RWPE2 (cell line): ENCODE results near the gene SETD2.

Experiments used
- ATAC-seq: fragments of 200-7000 bp; cut with Tn5 transposase; 3 replicates; pipeline ENCODE4 v1.9.1; 2021; ENCODE audit warnings: low read depth
- DNase-seq: peaks from one replicate; pipeline ENCODE4 v3.0.0-alpha.2; 2020; ENCODE audit warnings: low spot score
- H3K27ac ChIP-seq: fragments of 450-650 bp; 2 replicates; pipeline ENCODE4 v1.5.1; 2017; ENCODE audit warnings: mild to moderate bottlenecking; ENCODE audit not compliant: poor library complexity, severe bottlenecking
- H3K27me3 ChIP-seq: fragments of 250-450 bp; sonication (Bioruptor Pico); 2 replicates; pipeline ENCODE4 v1.5.1; 2021; ENCODE audit warnings: mild to moderate bottlenecking, moderate library complexity; ENCODE audit not compliant: insufficient read depth, poor library complexity, severe bottlenecking
- H3K36me3 ChIP-seq: fragments of 250-450 bp; sonication (Bioruptor Pico); 2 replicates; pipeline ENCODE4 v1.5.1; 2020; ENCODE audit warnings: low read depth, mild to moderate bottlenecking, moderate library complexity
- H3K4me1 ChIP-seq: fragments of 250-450 bp; sonication (Bioruptor Pico); 2 replicates; pipeline ENCODE4 v1.5.1; 2021; ENCODE audit warnings: mild to moderate bottlenecking, moderate library complexity; ENCODE audit not compliant: insufficient read depth, poor library complexity, severe bottlenecking
- H3K4me3 ChIP-seq: fragments of 250-450 bp; sonication (Bioruptor Pico); 2 replicates; pipeline ENCODE4 v1.5.1; 2021; ENCODE audit warnings: mild to moderate bottlenecking, moderate library complexity; ENCODE audit not compliant: severe bottlenecking
- H3K9me3 ChIP-seq: fragments of 250-450 bp; sonication (Bioruptor Pico); 2 replicates; pipeline ENCODE4 v1.5.1; 2021; ENCODE audit warnings: mild to moderate bottlenecking, moderate library complexity; ENCODE audit not compliant: severe bottlenecking
- TF ChIP-seq, protein P1 (sequence below): fragments of 450-650 bp; IDR thresholded peaks from one replicate; pipeline ENCODE4 v1.5.1; 2017; ENCODE audit warnings: mild to moderate bottlenecking, moderate library complexity; ENCODE audit not compliant: poor library complexity, severe bottlenecking

Gene SETD2

DNA sequence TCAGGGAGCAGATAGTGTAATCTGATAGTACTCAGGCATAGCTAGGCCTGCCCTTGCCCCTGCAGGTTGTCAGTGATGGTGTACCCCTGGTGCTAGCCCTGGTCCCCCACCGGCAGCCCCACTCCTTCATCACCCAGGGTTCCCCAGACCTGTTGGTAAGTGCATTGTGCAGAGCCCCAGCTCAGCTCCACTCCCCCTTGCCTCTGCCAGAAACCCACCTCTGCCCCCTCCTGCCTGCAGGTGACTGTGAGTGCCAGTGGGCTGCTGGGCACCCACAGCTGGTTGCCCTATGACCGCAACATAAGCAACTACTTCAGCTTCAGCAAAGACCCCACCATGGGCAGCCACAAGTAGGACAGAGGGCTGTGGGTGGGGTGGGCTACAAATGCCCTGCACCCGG, 156.9 kb downstream of the SETD2 start:
- TF ChIP-seq, protein P1, sequence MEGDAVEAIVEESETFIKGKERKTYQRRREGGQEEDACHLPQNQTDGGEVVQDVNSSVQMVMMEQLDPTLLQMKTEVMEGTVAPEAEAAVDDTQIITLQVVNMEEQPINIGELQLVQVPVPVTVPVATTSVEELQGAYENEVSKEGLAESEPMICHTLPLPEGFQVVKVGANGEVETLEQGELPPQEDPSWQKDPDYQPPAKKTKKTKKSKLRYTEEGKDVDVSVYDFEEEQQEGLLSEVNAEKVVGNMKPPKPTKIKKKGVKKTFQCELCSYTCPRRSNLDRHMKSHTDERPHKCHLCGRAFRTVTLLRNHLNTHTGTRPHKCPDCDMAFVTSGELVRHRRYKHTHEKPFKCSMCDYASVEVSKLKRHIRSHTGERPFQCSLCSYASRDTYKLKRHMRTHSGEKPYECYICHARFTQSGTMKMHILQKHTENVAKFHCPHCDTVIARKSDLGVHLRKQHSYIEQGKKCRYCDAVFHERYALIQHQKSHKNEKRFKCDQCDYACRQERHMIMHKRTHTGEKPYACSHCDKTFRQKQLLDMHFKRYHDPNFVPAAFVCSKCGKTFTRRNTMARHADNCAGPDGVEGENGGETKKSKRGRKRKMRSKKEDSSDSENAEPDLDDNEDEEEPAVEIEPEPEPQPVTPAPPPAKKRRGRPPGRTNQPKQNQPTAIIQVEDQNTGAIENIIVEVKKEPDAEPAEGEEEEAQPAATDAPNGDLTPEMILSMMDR: no peak
- Histone ChIP-seq H3K36me3 (peaks cover 57% of the 10 kb centered on the region), H3K4me3 (no peak overlapping the region), H3K4me1 (no peaks in the 10 kb centered on the region), H3K27me3 (no peaks in the 10 kb centered on the region), H3K27ac (no peak overlapping the region), H3K9me3 (no peaks in the 10 kb centered on the region)
- no peak for ATAC-seq
- DNase-seq: peak; percentile 45

DNA sequence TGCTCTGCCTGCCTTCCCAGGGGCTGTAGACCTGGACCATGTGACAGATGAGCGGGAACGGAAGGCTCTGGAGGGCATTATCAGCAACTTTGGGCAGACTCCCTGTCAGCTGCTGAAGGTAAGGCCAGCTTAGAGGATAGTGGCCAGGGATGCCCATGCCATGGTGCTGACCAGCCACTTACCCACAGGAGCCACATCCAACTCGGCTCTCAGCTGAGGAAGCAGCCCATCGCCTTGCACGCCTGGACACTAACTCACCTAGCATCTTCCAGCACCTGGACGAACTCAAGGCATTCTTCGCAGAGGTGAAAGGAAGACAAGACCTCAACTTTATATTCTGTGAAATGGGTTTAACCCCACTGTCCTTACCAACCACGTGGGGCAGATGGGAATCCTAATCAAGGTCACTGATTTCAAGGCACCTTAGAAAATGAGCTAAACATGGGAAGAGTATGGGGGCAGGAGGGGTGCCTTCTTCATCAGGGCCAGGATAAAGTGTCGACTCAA, 157.7 kb downstream of the SETD2 start:
- ATAC-seq (no peak), DNase-seq (peak; percentile 37)
- peaks cover 65% of the 10 kb centered on the region for H3K36me3 ChIP-seq
- TF ChIP-seq, protein P1: no peak
- H3K27me3 ChIP-seq: no peaks in the 10 kb centered on the region
- no peak overlapping the region for H3K4me3 ChIP-seq
- no peaks in the 10 kb centered on the region for H3K9me3 ChIP-seq
- H3K27ac ChIP-seq: no peak overlapping the region
- no peaks in the 10 kb centered on the region for H3K4me1 ChIP-seq

DNA sequence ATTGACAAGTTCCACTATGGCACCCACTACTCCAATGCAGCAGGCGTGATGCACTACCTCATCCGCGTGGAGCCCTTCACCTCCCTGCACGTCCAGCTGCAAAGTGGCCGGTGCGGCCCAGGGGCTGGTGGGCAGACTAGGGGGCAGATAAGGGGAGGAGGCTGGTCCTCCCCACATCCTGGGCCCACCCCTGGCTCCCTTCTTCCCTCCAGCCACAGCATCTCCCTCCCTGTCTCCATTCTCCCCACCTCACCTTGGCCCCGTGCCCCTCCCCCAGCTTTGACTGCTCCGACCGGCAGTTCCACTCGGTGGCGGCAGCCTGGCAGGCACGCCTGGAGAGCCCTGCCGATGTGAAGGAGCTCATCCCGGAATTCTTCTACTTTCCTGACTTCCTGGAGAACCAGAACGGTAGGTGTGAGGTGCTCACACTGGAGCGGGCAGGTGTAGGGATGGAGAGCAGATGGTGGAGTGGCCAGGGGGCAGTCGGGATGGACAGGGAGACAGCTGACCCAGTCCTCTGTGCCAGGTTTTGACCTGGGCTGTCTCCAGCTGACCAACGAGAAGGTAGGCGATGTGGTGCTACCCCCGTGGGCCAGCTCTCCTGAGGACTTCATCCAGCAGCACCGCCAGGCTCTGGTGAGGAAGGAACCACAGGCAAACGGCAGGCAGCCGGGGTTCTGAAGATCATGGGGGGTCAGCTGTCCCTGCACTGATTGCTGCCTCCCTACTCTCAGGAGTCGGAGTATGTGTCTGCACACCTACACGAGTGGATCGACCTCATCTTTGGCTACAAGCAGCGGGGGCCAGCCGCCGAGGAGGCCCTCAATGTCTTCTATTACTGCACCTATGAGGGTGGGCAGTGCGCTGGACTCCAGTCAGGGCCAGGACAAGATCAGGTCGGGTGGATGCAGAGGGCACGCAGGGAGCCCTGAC, 158.4 kb downstream of the SETD2 start:
- Histone ChIP-seq H3K27ac (no peak overlapping the region), H3K4me3 (no peak overlapping the region), H3K4me1 (no peaks in the 10 kb centered on the region), H3K27me3 (no peaks in the 10 kb centered on the region), H3K36me3 (peaks cover 72% of the 10 kb centered on the region), H3K9me3 (no peaks in the 10 kb centered on the region)
- TF ChIP-seq, protein P1: no peak
- peak; percentile 52 for DNase-seq
- ATAC-seq: no peak

DNA sequence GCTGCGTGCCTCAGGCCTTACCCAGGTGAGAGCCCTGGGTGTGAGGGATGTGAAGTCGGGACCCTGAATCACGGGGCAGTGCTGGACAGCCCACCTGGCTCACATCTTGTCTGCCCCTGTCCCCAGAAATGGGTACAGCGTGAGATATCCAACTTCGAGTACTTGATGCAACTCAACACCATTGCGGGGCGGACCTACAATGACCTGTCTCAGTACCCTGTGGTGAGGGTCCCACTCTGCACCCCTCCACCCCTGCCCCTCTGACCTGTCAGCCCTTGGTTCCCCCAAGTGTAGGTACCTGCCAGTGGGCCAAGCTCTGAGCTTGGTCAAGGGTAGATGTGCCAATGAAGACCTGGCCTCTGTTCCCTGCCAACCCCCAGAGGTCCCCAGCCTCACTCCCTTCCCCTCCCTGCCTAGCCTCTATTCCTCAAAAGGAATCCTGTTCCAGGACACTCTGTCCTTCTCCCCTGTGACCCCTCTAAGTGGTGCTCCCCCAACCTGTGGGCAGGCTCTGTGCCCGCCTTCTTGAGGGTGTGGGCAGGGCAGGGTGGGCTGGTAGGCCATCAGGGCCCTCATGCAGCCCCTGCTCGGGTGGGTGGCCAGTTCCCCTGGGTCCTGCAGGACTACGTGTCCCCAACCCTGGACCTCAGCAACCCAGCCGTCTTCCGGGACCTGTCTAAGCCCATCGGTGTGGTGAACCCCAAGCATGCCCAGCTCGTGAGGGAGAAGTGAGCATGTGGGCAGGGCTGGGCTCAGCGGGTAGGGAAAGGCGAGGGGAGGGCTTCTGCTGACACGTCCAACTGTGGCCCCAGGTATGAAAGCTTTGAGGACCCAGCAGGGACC, 159.3 kb downstream of the SETD2 start:
- TF ChIP-seq, protein P1: no peak
- Histone ChIP-seq H3K9me3 (no peaks in the 10 kb centered on the region), H3K4me3 (no peak overlapping the region), H3K36me3 (peaks cover 81% of the 10 kb centered on the region), H3K4me1 (no peaks in the 10 kb centered on the region), H3K27me3 (no peaks in the 10 kb centered on the region), H3K27ac (no peak overlapping the region)
- no peak for ATAC-seq
- DNase-seq: peak; percentile 61
